WERI-Rb-1 (cell line): ENCODE data around the gene PEX7.

Source experiments
- DNase-seq: peaks from one replicate; pipeline ENCODE4 v3.0.0-alpha.2; 2020
- H3K27ac ChIP-seq: fragments of 250-450 bp; sonication (Bioruptor Pico); 2 replicates; pipeline ENCODE4 v1.5.1; 2020; ENCODE audit warnings: mild to moderate bottlenecking, moderate library complexity
- H3K27me3 ChIP-seq: fragments of 250-450 bp; sonication (Bioruptor Pico); 2 replicates; pipeline ENCODE4 v1.5.1; 2021; ENCODE audit warnings: mild to moderate bottlenecking, low read depth, moderate library complexity; ENCODE audit not compliant: insufficient read depth, severe bottlenecking
- H3K36me3 ChIP-seq: fragments of 250-450 bp; sonication (Bioruptor Pico); 2 replicates; pipeline ENCODE4 v1.5.1; 2020; ENCODE audit warnings: mild to moderate bottlenecking, moderate library complexity
- H3K4me3 ChIP-seq: 2 replicates; pipeline ENCODE4 v1.5.1; 2011; ENCODE audit warnings: low read depth, mild to moderate bottlenecking, control low read depth, low read length
- H3K9me3 ChIP-seq: fragments of 250-450 bp; sonication (Bioruptor Pico); 2 replicates; pipeline ENCODE4 v1.5.1; 2021; ENCODE audit warnings: mild to moderate bottlenecking, moderate library complexity; ENCODE audit not compliant: severe bottlenecking
- TF ChIP-seq, protein P1 (sequence below): IDR thresholded peaks from 2 replicates; pipeline ENCODE4 v1.5.1; 2011; ENCODE audit warnings: low read depth, mild to moderate bottlenecking, control low read depth, inconsistent platforms, low read length

Gene PEX7

DNA sequence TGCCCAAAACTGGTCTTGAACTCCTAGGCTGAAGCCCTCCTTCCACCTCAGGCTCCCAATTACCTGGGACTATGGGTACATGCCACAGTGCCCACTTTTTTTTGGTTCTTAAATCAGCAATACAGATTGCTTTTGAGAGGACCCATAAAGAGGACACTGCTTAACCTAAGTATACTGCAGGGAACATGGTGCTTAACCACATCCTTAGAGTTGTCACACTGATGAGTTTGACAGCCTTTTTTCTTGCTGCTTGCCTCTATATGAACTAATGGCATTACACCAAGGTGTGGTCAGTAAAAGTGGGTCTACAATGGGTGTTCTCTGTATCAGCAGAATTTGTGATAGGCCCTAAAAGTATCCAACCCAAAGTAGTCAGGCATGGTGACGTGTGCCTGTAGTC lies 92.6 kb downstream of the PEX7 start:
- no peak for DNase-seq
- Histone ChIP-seq H3K27ac (no peak overlapping the region), H3K9me3 (no peaks in the 10 kb centered on the region), H3K36me3 (no peaks in the 10 kb centered on the region), H3K27me3 (no peaks in the 10 kb centered on the region), H3K4me3 (no peak overlapping the region)
- TF ChIP-seq, protein P1, sequence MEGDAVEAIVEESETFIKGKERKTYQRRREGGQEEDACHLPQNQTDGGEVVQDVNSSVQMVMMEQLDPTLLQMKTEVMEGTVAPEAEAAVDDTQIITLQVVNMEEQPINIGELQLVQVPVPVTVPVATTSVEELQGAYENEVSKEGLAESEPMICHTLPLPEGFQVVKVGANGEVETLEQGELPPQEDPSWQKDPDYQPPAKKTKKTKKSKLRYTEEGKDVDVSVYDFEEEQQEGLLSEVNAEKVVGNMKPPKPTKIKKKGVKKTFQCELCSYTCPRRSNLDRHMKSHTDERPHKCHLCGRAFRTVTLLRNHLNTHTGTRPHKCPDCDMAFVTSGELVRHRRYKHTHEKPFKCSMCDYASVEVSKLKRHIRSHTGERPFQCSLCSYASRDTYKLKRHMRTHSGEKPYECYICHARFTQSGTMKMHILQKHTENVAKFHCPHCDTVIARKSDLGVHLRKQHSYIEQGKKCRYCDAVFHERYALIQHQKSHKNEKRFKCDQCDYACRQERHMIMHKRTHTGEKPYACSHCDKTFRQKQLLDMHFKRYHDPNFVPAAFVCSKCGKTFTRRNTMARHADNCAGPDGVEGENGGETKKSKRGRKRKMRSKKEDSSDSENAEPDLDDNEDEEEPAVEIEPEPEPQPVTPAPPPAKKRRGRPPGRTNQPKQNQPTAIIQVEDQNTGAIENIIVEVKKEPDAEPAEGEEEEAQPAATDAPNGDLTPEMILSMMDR: no peak

DNA sequence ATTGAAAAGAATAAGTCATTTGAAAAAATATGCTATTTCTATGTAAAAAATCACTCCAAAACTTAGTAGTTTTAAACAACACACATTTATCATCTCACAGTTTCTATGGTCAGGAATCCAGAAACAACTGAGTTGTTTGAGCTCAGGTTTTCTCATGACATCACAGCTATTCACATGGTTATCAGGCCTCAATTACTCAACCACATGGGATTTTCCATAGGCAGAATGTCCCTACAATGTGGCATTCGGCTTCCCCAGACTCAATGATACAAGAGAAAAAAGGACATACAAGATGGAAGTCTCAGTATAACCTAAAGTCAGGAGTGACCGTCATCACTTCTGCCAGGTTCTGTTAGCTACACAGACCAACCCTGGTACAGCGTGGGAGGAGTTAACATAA lies 96.3 kb downstream of the PEX7 start:
- TF ChIP-seq, protein P1: no peak
- Histone ChIP-seq H3K36me3 (no peaks in the 10 kb centered on the region), H3K4me3 (no peak overlapping the region), H3K9me3 (no peaks in the 10 kb centered on the region), H3K27ac (no peak overlapping the region), H3K27me3 (no peaks in the 10 kb centered on the region)
- DNase-seq: no peak

DNA sequence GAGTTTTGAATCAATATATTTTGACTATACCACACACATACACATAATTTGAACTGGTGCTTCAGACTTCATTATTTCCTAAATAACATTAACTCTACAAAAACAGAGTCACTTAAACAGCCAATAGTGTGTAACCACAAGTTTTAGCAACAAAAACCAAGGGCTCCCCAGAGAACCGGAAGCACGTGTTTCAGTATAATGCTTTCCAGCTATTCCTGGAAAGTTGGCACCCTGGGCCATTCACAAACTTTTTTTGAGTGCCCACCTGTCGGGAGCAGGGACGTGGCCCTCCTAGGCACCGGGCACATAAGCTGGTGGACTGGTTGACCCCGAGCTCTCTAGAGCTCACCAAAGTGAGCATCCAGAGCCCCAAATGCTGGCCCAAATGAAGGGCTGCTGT lies 97.8 kb downstream of the PEX7 start:
- DNase-seq: no peak
- no peaks in the 10 kb centered on the region for H3K27me3 ChIP-seq
- no peaks in the 10 kb centered on the region for H3K36me3 ChIP-seq
- H3K4me3 ChIP-seq: no peak overlapping the region
- no peak overlapping the region for H3K27ac ChIP-seq
- H3K9me3 ChIP-seq: no peaks in the 10 kb centered on the region
- TF ChIP-seq, protein P1: no peak

DNA sequence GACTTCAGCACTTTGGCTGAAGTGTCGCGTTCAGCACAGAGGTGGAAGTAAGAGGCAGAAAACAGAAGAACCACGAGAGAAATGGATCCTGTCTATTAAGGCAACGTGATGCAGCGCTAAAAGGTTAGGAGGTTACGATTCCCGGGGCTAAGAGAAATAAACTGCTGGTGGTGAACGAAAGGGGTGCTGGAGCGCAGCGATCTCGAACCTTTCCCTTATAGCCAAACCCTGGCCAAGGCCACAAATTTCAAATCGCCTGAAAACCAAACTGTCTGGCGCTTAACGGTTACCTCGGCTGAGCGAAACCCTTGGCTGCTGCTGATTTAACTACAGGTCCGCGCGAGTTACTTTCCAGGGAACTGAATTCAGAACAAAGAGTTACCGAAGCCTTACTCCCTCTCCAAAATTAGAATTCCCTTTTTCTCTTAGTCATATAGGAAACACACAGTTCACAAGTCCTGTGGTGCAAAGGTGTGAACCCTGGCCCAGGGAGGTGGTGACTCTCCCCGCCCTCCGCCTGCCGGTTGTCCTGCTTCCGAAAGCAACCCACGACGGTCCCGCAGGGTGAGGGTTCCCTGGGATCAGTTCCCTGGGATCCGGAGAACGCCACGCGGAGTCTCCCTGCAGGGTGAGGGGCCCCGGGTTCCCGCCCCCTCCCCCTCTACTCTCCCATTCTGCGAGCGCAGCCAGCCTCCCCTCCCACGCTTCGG lies 98.4 kb downstream of the PEX7 start:
- peak; percentile 19 for DNase-seq
- Histone ChIP-seq H3K27me3 (no peaks in the 10 kb centered on the region), H3K27ac (no peak overlapping the region), H3K4me3 (peak overlapping the region; percentile 56), H3K9me3 (no peaks in the 10 kb centered on the region), H3K36me3 (no peaks in the 10 kb centered on the region)
- TF ChIP-seq, protein P1: no peak

DNA sequence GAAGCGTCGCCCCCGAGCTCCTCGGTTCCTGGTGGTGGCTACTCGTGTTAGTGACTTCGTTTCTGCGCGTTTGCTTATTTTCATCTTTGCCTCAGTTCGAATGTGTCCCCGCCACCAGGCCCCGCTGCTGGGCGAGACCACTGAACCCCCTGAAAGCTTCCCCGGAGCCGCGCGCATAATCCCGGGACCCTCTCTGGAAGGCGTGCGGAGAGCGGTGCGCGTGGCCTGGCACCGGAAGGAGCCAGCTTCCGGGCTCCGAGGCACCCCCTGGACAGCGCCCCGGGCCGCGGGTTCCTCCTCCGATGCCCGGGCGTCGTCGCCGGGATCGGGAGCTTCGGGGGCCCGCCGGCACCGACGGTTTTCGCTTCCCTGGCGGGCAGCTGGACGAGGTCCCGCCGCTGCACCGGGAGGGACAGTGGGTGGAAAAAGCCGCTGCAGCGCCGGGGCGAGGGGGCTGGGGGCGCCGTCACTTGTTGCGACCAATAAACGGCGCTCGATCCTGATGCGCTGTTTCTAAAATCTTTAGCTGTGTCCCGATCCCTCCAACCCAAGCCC lies 99.1 kb downstream of the PEX7 start:
- peak overlapping the region; percentile 56 for H3K4me3 ChIP-seq

More for the DNA sequence above, 99.1 kb downstream of the PEX7 start:
- no peaks in the 10 kb centered on the region for H3K27me3 ChIP-seq
- TF ChIP-seq, protein P1: no peak
- DNase-seq: peak; percentile 44
- H3K36me3 ChIP-seq: no peaks in the 10 kb centered on the region
- no peaks in the 10 kb centered on the region for H3K9me3 ChIP-seq
- H3K27ac ChIP-seq: no peak overlapping the region; the same call in 1 of the 2 replicates
